Panc1 (cell line): ENCODE results near the gene KRAS. TPM values are rescaled to one million over a fixed set of nuclear protein-coding genes. Genes with fewer than 3 reads are reported as not detected.

Source experiments
- ATAC-seq: fragments of 200-7000 bp; cut with Tn5 transposase; 2 replicates; pipeline ENCODE4 v1.9.1; 2020; ENCODE audit warnings: mild to moderate bottlenecking, moderate library complexity
- BruUV-seq: library from RNA; stranded (reverse); fragments of 400-500 nt; replicated peaks from 2 replicates; lab custom pipeline; 2021; lab: Mats Ljungman, UMichigan
- CTCF ChIA-PET: fragments of 300-600 bp; sonication (Branson Sonifier 250); formaldehyde crosslinking; loops from one replicate; lab custom pipeline; 2022; ENCODE audit warnings: antibody characterized with exemption; lab: Charles Lee
- POLR2A ChIA-PET: fragments of 300-600 bp; sonication (Branson Sonifier 250); formaldehyde crosslinking; loops from one replicate; lab custom pipeline; 2022; ENCODE audit warnings: antibody characterized with exemption; lab: Charles Lee
- DNase-seq: peaks from one replicate; pipeline ENCODE4 v3.0.0-alpha.2; 2010; ENCODE audit warnings: low read depth, low spot score
- H3K27ac ChIP-seq: 2 replicates; pipeline ENCODE4 v1.5.1; 2011; ENCODE audit warnings: mild to moderate bottlenecking, low read length, inconsistent platforms
- H3K27me3 ChIP-seq: fragments of 200-500 bp; sonication (Bioruptor generic); 2 replicates; pipeline ENCODE4 v1.6.0; 2014; ENCODE audit warnings: low read length, inconsistent platforms; ENCODE audit not compliant: control insufficient read depth, insufficient read depth
- H3K36me3 ChIP-seq: fragments of 200-500 bp; sonication (Bioruptor generic); 2 replicates; pipeline ENCODE4 v1.5.1; 2014; ENCODE audit warnings: inconsistent platforms, mild to moderate bottlenecking, low read length, moderate library complexity; ENCODE audit not compliant: control insufficient read depth, insufficient read depth
- H3K4me1 ChIP-seq: 2 replicates; pipeline ENCODE4 v1.5.1; 2011; ENCODE audit warnings: inconsistent platforms, mild to moderate bottlenecking, low read length, moderate library complexity; ENCODE audit not compliant: control insufficient read depth, insufficient read depth
- H3K4me3 ChIP-seq, 2 experiments: 2 replicates each; pipeline ENCODE4 v1.5.1; 2011 to 2012; ENCODE audit warnings: low read depth in 2 of 2, low read length in 2 of 2, mild to moderate bottlenecking in 2 of 2, inconsistent platforms in 1 of 2, moderate library complexity in 1 of 2
- H3K9me3 ChIP-seq: fragments of 200-500 bp; sonication (Bioruptor generic); 2 replicates; pipeline ENCODE4 v1.5.1; 2014; ENCODE audit warnings: low read depth, mild to moderate bottlenecking, inconsistent platforms, low read length, moderate library complexity; ENCODE audit not compliant: control insufficient read depth, insufficient read depth
- POLR2AphosphoS5 ChIP-seq: IDR thresholded peaks from 2 replicates; pipeline ENCODE4 v1.6.1; 2012; ENCODE audit warnings: mild to moderate bottlenecking, low read depth, low read length, moderate library complexity
- SIN3A ChIP-seq: IDR thresholded peaks from 2 replicates; pipeline ENCODE4 v1.6.1; 2012; ENCODE audit warnings: low read depth, mild to moderate bottlenecking, low read length, moderate library complexity, borderline replicate concordance; ENCODE audit not compliant: insufficient read depth
- TCF7L2 ChIP-seq: IDR thresholded peaks from 2 replicates; pipeline ENCODE4 v1.6.1; 2011; ENCODE audit warnings: mild to moderate bottlenecking, low read depth, low read length, inconsistent platforms
- in situ Hi-C: cut with HindIII; loops from 2 replicates; pipeline ENCODE4 v1.10.0; 2016; ENCODE audit warnings: low sequenced_read_pairs, low pct_unique_long_range_greater_than_20kb
- intact Hi-C: fragments of 100-400 bp; cut with micrococcal nuclease; formaldehyde crosslinking; loops from one replicate; pipeline ENCODE4 v1.10.0; 2022; ENCODE audit not compliant: unreplicated experiment
- total RNA-seq: library from RNA; stranded (reverse); gene quantifications from one replicate; pipeline ENCODE4 v1.2.1, GENCODE V29; 2021; ENCODE audit not compliant: unreplicated experiment
- TF ChIP-seq, protein P1 (sequence below), 2 experiments: IDR thresholded peaks; 2 replicates each; pipeline ENCODE4 v1.6.1; 2011 to 2012; ENCODE audit warnings: low read depth in 2 of 2, control low read depth in 1 of 2, low read length in 1 of 2, mild to moderate bottlenecking in 1 of 2, moderate library complexity in 1 of 2; ENCODE audit not compliant: insufficient read depth in 1 of 2
- TF ChIP-seq, protein P2 (sequence below): fragments of 450-650 bp; IDR thresholded peaks from 2 replicates; pipeline ENCODE4 v1.5.1; 2017; ENCODE audit warnings: mild to moderate bottlenecking

Gene KRAS
- total RNA-seq, 1 experiment from 2014 or later, result 33.1 TPM

DNA sequence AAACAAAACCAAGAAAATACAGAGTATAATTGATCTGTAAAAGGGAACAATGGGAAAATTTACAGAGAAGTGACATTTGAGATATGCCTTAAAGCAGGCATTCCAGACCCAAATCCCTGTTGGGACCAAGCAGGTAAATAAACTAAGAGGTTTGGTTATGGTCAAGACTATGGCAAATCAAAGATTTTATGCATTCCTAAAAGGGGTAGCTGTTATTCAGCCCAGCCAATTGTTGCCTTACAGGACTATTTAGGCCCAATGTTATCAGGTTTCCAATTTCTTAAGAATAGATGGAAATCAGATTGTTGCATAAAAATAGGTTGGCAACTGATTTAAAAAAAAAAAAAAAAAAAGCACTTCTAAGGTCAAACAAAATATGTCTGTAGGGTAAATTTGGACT lies 61.1 kb downstream of the KRAS start:
- Histone ChIP-seq H3K27me3 (peaks cover 9% of the 10 kb centered on the region; the same call in 1 of the 2 replicates), H3K4me1 (peaks cover 6% of the 10 kb centered on the region; the same call in 1 of the 2 replicates), H3K4me3 (no peak overlapping the region), H3K27ac (no peak overlapping the region), H3K36me3 (no peaks in the 10 kb centered on the region), H3K9me3 (no peaks in the 10 kb centered on the region)
- in situ Hi-C loops, result no loop called here
- intact Hi-C loops, result no loop called here
- no peak for ATAC-seq
- no TSS peak for BruUV-seq
- POLR2A ChIA-PET, result no interaction called here
- DNase-seq, result no peak
- no peak for TF ChIP-seq TCF7L2
- TF ChIP-seq, protein P1, sequence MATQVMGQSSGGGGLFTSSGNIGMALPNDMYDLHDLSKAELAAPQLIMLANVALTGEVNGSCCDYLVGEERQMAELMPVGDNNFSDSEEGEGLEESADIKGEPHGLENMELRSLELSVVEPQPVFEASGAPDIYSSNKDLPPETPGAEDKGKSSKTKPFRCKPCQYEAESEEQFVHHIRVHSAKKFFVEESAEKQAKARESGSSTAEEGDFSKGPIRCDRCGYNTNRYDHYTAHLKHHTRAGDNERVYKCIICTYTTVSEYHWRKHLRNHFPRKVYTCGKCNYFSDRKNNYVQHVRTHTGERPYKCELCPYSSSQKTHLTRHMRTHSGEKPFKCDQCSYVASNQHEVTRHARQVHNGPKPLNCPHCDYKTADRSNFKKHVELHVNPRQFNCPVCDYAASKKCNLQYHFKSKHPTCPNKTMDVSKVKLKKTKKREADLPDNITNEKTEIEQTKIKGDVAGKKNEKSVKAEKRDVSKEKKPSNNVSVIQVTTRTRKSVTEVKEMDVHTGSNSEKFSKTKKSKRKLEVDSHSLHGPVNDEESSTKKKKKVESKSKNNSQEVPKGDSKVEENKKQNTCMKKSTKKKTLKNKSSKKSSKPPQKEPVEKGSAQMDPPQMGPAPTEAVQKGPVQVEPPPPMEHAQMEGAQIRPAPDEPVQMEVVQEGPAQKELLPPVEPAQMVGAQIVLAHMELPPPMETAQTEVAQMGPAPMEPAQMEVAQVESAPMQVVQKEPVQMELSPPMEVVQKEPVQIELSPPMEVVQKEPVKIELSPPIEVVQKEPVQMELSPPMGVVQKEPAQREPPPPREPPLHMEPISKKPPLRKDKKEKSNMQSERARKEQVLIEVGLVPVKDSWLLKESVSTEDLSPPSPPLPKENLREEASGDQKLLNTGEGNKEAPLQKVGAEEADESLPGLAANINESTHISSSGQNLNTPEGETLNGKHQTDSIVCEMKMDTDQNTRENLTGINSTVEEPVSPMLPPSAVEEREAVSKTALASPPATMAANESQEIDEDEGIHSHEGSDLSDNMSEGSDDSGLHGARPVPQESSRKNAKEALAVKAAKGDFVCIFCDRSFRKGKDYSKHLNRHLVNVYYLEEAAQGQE (IDR thresholded peaks at IDR 0.05; ENCODE audit: insufficient read depth in 1 of 2, low read depth in 2 of 2, low read length in 1 of 2), result no peak
- TF ChIP-seq SIN3A, result no peak
- no peak for TF ChIP-seq POLR2AphosphoS5
- TF ChIP-seq, protein P2, sequence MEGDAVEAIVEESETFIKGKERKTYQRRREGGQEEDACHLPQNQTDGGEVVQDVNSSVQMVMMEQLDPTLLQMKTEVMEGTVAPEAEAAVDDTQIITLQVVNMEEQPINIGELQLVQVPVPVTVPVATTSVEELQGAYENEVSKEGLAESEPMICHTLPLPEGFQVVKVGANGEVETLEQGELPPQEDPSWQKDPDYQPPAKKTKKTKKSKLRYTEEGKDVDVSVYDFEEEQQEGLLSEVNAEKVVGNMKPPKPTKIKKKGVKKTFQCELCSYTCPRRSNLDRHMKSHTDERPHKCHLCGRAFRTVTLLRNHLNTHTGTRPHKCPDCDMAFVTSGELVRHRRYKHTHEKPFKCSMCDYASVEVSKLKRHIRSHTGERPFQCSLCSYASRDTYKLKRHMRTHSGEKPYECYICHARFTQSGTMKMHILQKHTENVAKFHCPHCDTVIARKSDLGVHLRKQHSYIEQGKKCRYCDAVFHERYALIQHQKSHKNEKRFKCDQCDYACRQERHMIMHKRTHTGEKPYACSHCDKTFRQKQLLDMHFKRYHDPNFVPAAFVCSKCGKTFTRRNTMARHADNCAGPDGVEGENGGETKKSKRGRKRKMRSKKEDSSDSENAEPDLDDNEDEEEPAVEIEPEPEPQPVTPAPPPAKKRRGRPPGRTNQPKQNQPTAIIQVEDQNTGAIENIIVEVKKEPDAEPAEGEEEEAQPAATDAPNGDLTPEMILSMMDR, result no peak
- CTCF ChIA-PET, result no interaction called here

DNA sequence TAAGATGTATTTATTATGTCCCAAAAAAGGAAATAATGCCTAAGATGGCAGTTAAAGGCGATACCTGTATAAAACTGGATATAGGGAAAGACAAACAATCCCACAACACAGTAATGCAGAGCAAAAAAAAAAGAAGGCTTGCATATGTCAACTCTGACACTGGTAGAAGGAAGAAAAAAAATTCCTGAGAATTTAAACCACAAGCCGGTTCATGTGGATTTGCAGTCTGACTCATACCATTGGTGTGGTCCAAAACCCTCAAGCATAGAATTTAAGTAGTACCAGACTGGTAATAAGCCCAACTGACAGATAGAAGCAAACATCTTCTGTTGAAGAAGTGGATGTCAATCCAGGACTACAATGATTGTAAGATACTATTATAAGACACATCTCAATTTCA lies 62.9 kb downstream of the KRAS start:
- Histone ChIP-seq H3K27ac (no peak overlapping the region), H3K4me1 (no peaks in the 10 kb centered on the region), H3K27me3 (peaks cover 14% of the 10 kb centered on the region; the same call in 1 of the 2 replicates), H3K36me3 (no peaks in the 10 kb centered on the region), H3K4me3 (no peak overlapping the region), H3K9me3 (no peaks in the 10 kb centered on the region)
- no TSS peak for BruUV-seq
- intact Hi-C loops (no loop called here), in situ Hi-C loops (no loop called here)
- POLR2A ChIA-PET, result no interaction called here
- CTCF ChIA-PET, result no interaction called here
- ATAC-seq (no peak), DNase-seq (no peak)
- TF ChIP-seq, protein P2, result no peak
- no peak for TF ChIP-seq POLR2AphosphoS5
